Measurements from ENCODE around the gene CDHR1.

Gene CDHR1

GRCh38 chr10:84269162-84269561 is 74.8 kb downstream of the CDHR1 start:
- DNase-seq: no peak

All from 8988T (cell line).